HG02571 (cell line): ENCODE results near the gene WNT5A.

Source experiments
- ATAC-seq: cut with Tn5 transposase; IDR thresholded peaks from one replicate; pipeline ENCODE4 v1.9.1; 2021; ENCODE audit warnings: mild to moderate bottlenecking, moderate library complexity; ENCODE audit not compliant: unreplicated experiment

The WNT5A gene

DNA sequence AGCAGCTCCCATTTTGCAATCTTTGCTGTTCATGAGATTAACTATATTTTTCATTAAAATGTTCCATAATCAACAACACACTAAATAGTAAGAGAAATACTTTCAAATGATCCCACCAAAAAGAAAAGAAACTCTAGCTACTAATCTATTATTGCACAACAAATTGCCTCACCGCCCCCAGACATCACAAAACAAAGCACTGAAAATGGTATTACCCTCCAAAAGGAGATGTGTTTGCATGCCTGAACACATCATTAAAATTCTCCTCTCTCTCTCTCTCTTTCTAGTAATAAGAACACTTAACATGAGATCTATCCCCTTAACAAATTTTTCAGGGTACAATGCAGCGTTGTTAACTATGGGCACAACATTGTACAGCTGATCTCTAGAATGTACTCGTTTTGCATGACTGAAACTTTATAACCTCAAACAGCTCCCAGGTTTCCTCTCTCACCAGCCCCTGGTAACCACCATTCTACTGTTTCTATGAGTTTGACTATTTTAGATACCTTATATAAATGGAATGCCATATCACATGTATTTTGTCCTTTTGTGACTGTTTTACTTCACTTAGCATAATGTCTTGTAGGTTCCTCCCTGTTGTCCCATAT is 33.1 kb downstream of the WNT5A start:
- ATAC-seq, result no peak

DNA sequence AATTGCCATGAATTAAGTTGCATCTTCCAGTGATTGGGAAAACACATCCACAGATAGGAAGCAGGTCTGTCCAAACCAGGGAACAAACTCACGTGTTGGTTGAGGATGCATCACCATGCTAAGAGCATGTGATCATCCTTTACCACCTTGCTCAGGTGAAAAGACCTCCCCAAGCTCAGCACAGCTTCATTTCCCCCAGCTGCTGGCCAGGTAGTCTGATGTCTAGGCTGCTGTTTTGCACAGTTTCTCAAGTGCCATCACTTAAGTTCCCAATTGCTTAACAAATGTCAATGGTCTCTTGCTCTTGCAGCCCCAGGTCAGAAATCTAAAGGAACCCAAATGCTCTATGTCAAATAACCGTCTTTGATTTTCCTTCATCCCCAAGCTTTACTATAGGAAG is 34.2 kb downstream of the WNT5A start:
- ATAC-seq, result no peak

DNA sequence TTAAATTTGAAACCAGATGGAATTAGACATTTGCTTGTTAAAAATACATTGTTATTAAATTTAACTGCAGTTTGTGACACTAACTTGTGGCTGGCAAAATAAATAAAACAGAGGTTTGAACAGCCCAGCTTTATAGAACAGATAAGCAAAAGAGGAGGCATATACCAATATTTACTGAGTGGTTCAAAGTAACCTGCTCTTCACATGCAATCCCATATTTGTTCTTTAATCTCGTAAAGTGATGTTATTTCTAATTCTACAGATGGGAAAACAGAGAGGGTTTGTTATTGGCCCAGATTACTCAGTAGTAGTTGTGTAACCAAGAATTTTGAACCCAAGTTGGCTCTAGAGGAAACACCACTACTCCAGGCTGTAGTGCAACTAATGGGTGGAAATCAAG is 37.6 kb downstream of the WNT5A start:
- no peak for ATAC-seq

DNA sequence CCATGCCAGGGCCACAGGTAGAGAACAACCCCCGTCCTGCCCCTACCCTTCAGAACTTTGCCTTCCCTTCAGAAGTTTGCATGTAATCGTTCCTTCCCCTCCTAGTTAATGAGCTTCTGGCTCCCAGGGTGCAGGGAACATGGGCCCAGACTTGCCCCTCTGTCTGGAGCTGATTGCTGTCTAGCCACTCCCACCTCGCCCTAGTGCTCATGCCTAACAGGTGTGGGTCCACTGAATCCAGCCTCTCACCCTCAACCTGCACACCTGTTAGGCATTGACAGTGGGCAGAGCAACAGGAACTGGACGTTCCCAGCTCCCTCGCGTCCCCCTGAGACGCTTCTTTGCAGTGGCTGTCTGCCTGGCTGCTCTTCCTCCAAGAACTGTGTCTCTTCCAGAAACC is 40.3 kb downstream of the WNT5A start:
- ATAC-seq, result no peak

DNA sequence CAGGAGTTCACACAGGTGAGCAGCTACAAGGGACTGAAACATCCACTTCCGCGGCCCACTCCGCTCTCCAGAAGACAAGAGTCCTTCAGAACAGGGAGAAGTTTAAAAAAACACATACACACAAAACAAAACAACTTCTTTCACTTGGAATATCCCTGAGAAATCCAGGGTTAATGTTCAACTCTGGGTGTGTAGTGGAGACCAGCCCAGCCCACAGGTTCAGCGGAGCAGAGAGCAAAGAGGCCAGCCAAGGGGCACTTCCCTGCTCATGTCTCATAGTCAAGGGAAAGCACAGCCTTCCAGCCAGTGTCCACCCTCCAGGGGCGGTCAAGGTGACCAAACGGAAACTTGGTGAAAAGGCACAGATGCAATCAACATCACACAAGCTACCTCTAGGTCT is 41.6 kb downstream of the WNT5A start:
- ATAC-seq, result no peak

GRCh38 chr3:55443346-55443745 is 43.8 kb downstream of the WNT5A start:
- ATAC-seq, result no peak

- no peak for ATAC-seq
Observed at GRCh38 chr3:55442861-55443260, 44.2 kb downstream of the WNT5A start.

GRCh38 chr3:55441499-55441898 is 45.6 kb downstream of the WNT5A start:
- no peak for ATAC-seq

DNA sequence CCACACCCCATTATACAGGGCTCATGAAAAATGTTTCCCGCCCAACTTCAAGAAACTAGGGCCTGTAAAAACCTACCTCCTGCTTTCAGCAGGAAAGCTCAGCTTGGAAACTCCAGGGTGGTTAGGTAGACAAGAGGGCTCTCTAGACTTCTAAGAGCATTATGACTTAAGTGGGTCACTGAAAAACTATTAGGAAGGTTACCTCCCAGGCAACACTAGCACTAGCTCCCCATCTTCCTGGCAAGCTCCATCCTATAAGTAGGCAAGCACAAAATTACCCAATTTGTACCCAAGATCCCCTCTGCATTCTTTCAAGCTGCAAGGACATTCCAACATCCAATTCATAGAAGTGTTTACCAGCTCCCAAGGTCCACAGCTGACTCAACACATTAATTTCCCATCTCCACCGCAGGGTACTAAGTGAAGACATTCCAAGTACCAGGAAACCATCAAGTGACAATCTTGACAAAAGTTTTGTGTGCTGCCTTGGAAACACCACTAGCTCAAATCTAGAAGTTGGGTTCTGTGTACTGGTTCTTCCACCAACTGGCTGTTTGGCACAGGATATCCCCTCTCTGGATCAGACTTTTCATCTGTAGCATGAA is 46.9 kb downstream of the WNT5A start:
- ATAC-seq, result no peak

GRCh38 chr3:55439657-55440056 is 47.4 kb downstream of the WNT5A start:
- no peak for ATAC-seq

DNA sequence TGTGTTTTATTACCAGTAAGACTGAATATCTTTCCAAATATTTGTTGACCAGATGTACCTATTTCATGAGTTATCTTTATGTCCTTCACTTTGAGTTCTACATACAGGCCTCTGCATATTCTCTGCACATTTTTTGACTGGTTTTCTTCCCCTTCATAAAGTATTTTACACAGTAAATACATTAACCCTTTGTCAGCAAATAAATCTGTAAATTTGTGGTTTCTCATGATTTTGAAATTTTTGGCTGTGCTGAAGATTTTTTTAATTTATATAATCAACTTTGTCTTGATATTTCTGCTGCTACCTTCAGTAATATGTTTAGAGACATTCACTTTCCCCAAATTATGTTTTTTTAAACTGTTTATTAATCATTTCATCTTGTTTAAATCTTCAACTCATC is 50.5 kb downstream of the WNT5A start:
- ATAC-seq, result no peak

DNA sequence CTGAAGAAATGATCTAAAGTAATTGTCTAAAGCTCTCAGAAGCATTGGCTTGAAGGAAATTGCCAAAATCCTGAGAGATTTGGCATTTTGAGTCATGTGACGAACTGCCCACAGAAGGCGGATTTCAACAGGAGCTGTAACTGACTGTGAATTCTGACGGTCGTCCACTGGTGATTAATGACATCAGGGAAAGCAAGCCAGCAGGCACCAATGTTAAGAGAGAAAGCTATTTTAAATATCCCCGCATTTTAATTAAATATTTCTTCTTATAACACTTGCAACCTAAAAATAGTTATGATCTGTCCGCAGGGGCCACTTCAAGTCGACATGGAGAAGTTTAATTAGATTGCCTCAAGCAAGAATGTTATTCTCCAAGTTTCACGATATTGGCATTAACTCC is 51.6 kb downstream of the WNT5A start:
- no peak for ATAC-seq

GRCh38 chr3:55434789-55435188 is 52.3 kb downstream of the WNT5A start:
- no peak for ATAC-seq

GRCh38 chr3:55431041-55431440 is 56.1 kb downstream of the WNT5A start:
- ATAC-seq, result no peak

GRCh38 chr3:55427739-55428138 is 59.4 kb downstream of the WNT5A start:
- ATAC-seq, result no peak

DNA sequence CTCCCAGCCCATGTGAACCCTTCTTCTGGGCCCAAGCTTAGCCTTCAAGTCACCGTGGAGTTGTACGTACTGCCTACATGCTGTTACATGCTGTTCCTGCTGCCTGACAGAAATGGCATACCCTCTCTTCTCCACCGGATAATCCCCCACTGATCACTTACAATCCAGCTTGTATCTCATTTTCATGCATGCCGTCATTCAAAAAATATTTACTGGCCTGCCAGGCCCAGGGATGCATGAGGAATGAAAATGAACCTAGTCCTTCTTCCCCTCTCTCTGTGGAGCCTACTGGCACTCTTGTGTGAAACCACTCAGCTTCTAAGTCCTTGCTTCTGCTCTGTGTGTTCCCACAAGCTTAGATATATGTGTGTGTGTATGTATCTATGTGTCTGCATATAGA is 60.6 kb downstream of the WNT5A start:
- no peak for ATAC-seq

DNA sequence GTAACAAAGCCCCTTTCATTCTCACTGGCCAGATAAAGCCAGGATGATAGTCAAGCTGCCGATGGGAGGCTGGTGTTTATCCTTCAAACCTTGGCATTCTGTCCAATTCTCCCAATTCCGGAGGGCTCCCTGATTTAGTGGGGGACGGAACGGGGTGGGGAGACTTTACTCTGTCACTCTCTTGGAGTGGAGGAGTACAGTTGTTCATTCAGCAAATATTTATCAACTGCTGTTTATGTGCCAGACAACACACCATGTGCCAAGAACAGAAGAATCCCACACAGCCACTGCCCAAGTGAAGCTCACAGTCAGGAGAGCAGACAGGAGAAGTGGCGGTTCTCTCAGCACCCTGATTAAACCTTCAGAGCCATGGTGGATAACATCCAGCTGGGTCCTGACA is 63.3 kb downstream of the WNT5A start:
- ATAC-seq, result no peak

- ATAC-seq, result no peak
Observed at GRCh38 chr3:55417211-55417610, 69.9 kb downstream of the WNT5A start.

DNA sequence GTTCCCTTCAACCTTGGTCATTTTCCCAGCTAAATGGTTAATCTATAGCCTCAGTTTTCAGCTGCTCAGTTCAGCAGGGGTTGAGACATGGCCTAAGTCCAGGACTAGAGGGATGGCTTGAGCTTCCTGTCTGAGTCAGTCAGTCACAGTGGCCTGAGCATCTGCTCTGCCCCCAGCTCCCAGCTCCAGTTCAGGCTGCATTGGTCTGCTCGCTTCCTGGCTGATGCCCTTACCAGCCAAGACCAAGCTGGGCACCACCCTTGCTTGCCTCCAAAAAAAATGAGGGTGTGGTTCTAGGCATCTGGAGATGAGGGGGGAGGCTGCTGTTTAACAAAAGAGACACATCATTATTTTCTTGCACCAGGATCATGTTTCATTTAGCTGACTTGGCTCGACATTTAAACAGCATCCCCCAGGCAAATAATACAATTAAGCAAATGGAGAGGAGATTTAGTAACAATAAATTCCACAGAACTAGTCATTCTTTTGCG is 70.7 kb downstream of the WNT5A start:
- no peak for ATAC-seq
